HFF-Myc (cell line): ENCODE results near the gene NOX3.

Experiments used
- DNase-seq: peaks from one replicate; pipeline ENCODE4 v3.0.0-alpha.2; 2011; ENCODE audit warnings: low read depth; ENCODE audit errors: extremely low read depth
- H3K4me3 ChIP-seq: replicated peaks from 2 replicates; pipeline ENCODE4 v1.5.1; 2011; ENCODE audit warnings: low read depth, mild to moderate bottlenecking, control low read depth, low read length
- CTCF ChIP-seq: IDR thresholded peaks from 2 replicates; pipeline ENCODE4 v1.5.1; 2012; ENCODE audit warnings: mild to moderate bottlenecking, low read depth, low read length, control low read depth; ENCODE audit errors: missing control alignments

Gene NOX3

GRCh38 chr6:155449450-155450239, 6.0 kb downstream of the NOX3 start:
- DNase-seq, result no peak
- TF ChIP-seq CTCF, result no peak
- H3K4me3 ChIP-seq, result no peak overlapping the region

- no peak overlapping the region for H3K4me3 ChIP-seq
- no peak for DNase-seq
- TF ChIP-seq CTCF, result no peak
Measured at GRCh38 chr6:155448668-155449449, 6.8 kb downstream of the NOX3 start.

- H3K4me3 ChIP-seq, result no peak overlapping the region
- no peak for DNase-seq
- no peak for TF ChIP-seq CTCF
Measured at GRCh38 chr6:155447949-155448348, 7.7 kb downstream of the NOX3 start.

- TF ChIP-seq CTCF, result no peak
- DNase-seq, result no peak
- H3K4me3 ChIP-seq, result no peak overlapping the region
Measured at GRCh38 chr6:155444952-155445903, 10.4 kb downstream of the NOX3 start.

- H3K4me3 ChIP-seq, result no peak overlapping the region
- DNase-seq, result peak; percentile 5
- no peak for TF ChIP-seq CTCF
Measured at GRCh38 chr6:155444120-155444917, 11.3 kb downstream of the NOX3 start.

GRCh38 chr6:155443168-155443567, 12.5 kb downstream of the NOX3 start:
- no peak for TF ChIP-seq CTCF
- no peak overlapping the region for H3K4me3 ChIP-seq
- no peak for DNase-seq
